T47D (cell line): ENCODE measurements around the gene KAZN.

Experiments used
- DNase-seq, 2 experiments: peaks; one replicate each; pipeline versions ENCODE4 v3.0.0 to v3.0.0-alpha.2; 2011 to 2012; ENCODE audit warnings: low read depth in 1 of 2, low spot score in 1 of 2
- JUND ChIP-seq: IDR thresholded peaks from 2 replicates; pipeline ENCODE4 v1.6.1; 2012; ENCODE audit warnings: low read depth
- in situ Hi-C: cut with HindIII; loops from 2 replicates; pipeline ENCODE4 v1.10.0; 2016; ENCODE audit warnings: low sequenced_read_pairs, low pct_unique_long_range_greater_than_20kb

The KAZN gene

GRCh38 chr1:14887044-14887566 lies 288.6 kb downstream of the KAZN start:
- DNase-seq: no peak
- no peak for TF ChIP-seq JUND
- in situ Hi-C loops: no loop called here

- no peak for TF ChIP-seq JUND
- no peak for DNase-seq
- in situ Hi-C loops: no loop called here
Measured at GRCh38 chr1:14887764-14888350, 289.4 kb downstream of the KAZN start.

- in situ Hi-C loops: no loop called here
- TF ChIP-seq JUND: no peak
- no peak for DNase-seq
Measured at GRCh38 chr1:14888374-14888773, 289.9 kb downstream of the KAZN start.

GRCh38 chr1:14889825-14890440 lies 291.4 kb downstream of the KAZN start:
- no peak for DNase-seq
- no peak for TF ChIP-seq JUND
- in situ Hi-C loops: no loop called here

- no peak for TF ChIP-seq JUND
- no peak for DNase-seq
- in situ Hi-C loops: no loop called here
Measured at GRCh38 chr1:14891991-14892390, 293.5 kb downstream of the KAZN start.

- no peak for DNase-seq
- in situ Hi-C loops: no loop called here
- TF ChIP-seq JUND: no peak
Measured at GRCh38 chr1:14894811-14895560, 296.5 kb downstream of the KAZN start.

GRCh38 chr1:14895727-14896126 lies 297.2 kb downstream of the KAZN start:
- no peak for TF ChIP-seq JUND
- in situ Hi-C loops: no loop called here
- no peak for DNase-seq

- no peak for TF ChIP-seq JUND
- DNase-seq: no peak
- in situ Hi-C loops: no loop called here
Measured at GRCh38 chr1:14896381-14897079, 298.0 kb downstream of the KAZN start.

- no peak for TF ChIP-seq JUND
- peak in 1 of 2 experiments; percentile 37 for DNase-seq
- in situ Hi-C loops: no loop called here
Measured at GRCh38 chr1:14897080-14897449, 298.6 kb downstream of the KAZN start.

- in situ Hi-C loops: no loop called here
- no peak for DNase-seq
- TF ChIP-seq JUND: no peak
Measured at GRCh38 chr1:14897547-14897946, 299.1 kb downstream of the KAZN start.

GRCh38 chr1:14897997-14898645 lies 299.6 kb downstream of the KAZN start:
- TF ChIP-seq JUND: no peak
- in situ Hi-C loops: no loop called here
- DNase-seq: no peak

GRCh38 chr1:14899686-14900085 lies 301.2 kb downstream of the KAZN start:
- no peak for TF ChIP-seq JUND
- in situ Hi-C loops: no loop called here
- no peak for DNase-seq
